Measurements from ENCODE around the gene CA10. TPM values are rescaled to one million over a fixed set of nuclear protein-coding genes. Genes with fewer than 3 reads are reported as not detected.

Gene CA10
- total and polyA plus RNA-seq, 9 of the 15 experiments (the other 6 are each of a cell fraction or from before 2014, with no cell fraction given) = not detected

DNA sequence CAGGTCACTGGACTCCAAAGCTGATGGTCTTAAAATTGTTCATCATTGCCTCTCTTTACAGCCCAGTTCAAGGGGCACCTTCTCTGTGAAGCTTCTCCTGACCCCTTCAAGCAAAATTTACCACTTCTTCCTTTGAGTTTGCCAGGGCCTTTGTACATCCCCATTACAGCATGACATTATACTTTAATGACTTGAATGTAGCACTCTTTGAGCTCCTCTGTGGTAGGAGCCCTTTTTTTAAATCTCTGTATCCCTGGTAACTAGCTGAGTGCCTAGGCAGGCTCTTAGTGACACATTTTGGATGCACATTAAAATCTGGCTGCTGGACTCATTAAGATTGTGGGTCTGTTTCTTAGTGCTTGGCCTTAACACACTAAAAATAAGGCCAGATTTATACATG, 412.1 kb downstream of the CA10 start:
- H3K9ac ChIP-seq (ENCODE audit: insufficient read depth in 1 of 2, low read depth in 2 of 2, low read length in 2 of 2) = no peak overlapping the region
- no peak overlapping the region for H2AFZ ChIP-seq (ENCODE audit: low read depth, low read length)
- ATAC-seq (no peak), FAIRE-seq (no peak), DNase-seq (ENCODE audit: extremely low read depth in 1 of 4, low spot score in 3 of 4) (no peak)
- no peaks in the 10 kb centered on the region for H4K20me1 ChIP-seq (replicated peaks; ENCODE audit: control insufficient read depth, insufficient read depth, low read length)
- no peak for TF ChIP-seq RBM25 (IDR thresholded peaks at IDR 0.05; ENCODE audit: low read depth, low read length, severe bottlenecking)
- TF ChIP-seq SIRT6 (IDR thresholded peaks at IDR 0.05; ENCODE audit: low read depth, low read length) = no peak
- H3K79me2 ChIP-seq (ENCODE audit: control insufficient read depth, insufficient read depth, low read length) = no peaks in the 10 kb centered on the region
- no peaks in the 10 kb centered on the region for H3K9me1 ChIP-seq (ENCODE audit: control insufficient read depth, insufficient read depth, low read length)
- no peaks in the 10 kb centered on the region for H3K27me3 ChIP-seq (ENCODE audit: control insufficient read depth in 2 of 2, insufficient read depth in 2 of 2, low read length in 2 of 2)
- no peaks in the 10 kb centered on the region for H3K36me3 ChIP-seq (ENCODE audit: control insufficient read depth, insufficient read depth, low read length)
- in situ Hi-C loops (cut with MboI) = no loop called here
- intact Hi-C loops (cut with micrococcal nuclease) = no loop called here
- ChIA-PET POLR2A (no interaction called here), CTCF (ENCODE audit: low intra/inter-chr PET ratio) (no interaction called here)
- no peak overlapping the region for H3K4me3 ChIP-seq
- H3K4me1 ChIP-seq (replicated peaks in 1 of 2; ENCODE audit: control insufficient read depth in 2 of 2, insufficient read depth in 2 of 2, low read length in 2 of 2) = no peaks in the 10 kb centered on the region
- no peak overlapping the region for H3K4me2 ChIP-seq (ENCODE audit: insufficient read depth, low read length)
- H3K9me3 ChIP-seq (replicated peaks; ENCODE audit: control insufficient read depth, insufficient read depth, low read depth, low read length) = no peaks in the 10 kb centered on the region
- H3K27ac ChIP-seq (ENCODE audit: extremely low read depth, low read depth, low read length) = no peak overlapping the region
- no TSS peak for BruUV-seq (replicated peaks)

DNA sequence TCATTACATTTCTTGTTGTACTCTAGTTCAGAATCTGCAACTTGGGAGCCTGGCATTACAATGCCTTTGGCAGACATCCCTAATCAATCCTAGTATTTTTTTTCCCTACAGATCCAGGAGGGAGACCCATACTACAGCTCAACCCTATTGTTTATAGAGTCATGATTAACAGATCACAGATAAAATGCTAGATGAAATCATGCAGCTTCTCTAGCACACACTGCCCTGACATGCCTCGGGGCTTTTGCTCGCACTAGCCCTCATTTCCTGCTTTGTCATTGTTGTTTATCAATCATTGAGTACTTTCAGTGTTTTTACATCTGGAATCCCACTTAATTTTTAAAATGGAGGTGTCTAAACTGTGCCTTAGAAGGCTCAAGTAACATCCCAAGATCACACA, 412.5 kb downstream of the CA10 start:
- ATAC-seq (no peak), DNase-seq (ENCODE audit: extremely low read depth in 1 of 4, low spot score in 3 of 4) (no peak), FAIRE-seq (no peak)
- intact Hi-C loops (cut with micrococcal nuclease) = no loop called here
- Histone ChIP-seq H2AFZ (ENCODE audit: low read depth, low read length) (no peak overlapping the region), H3K4me3 (no peak overlapping the region), H3K9me3 (replicated peaks; ENCODE audit: control insufficient read depth, insufficient read depth, low read depth, low read length) (no peaks in the 10 kb centered on the region), H3K27ac (ENCODE audit: extremely low read depth, low read depth, low read length) (no peak overlapping the region), H3K9ac (ENCODE audit: insufficient read depth in 1 of 2, low read depth in 2 of 2, low read length in 2 of 2) (no peak overlapping the region), H3K9me1 (ENCODE audit: control insufficient read depth, insufficient read depth, low read length) (no peaks in the 10 kb centered on the region), H3K36me3 (ENCODE audit: control insufficient read depth, insufficient read depth, low read length) (no peaks in the 10 kb centered on the region), H3K4me2 (ENCODE audit: insufficient read depth, low read length) (no peak overlapping the region), H3K27me3 (ENCODE audit: control insufficient read depth in 2 of 2, insufficient read depth in 2 of 2, low read length in 2 of 2) (no peaks in the 10 kb centered on the region), H3K79me2 (ENCODE audit: control insufficient read depth, insufficient read depth, low read length) (no peaks in the 10 kb centered on the region), H4K20me1 (replicated peaks; ENCODE audit: control insufficient read depth, insufficient read depth, low read length) (no peaks in the 10 kb centered on the region), H3K4me1 (replicated peaks in 1 of 2; ENCODE audit: control insufficient read depth in 2 of 2, insufficient read depth in 2 of 2, low read length in 2 of 2) (no peaks in the 10 kb centered on the region)
- WGBS (ENCODE audit: insufficient coverage, low coverage, missing lambda C conversion rate) = 6% methylated on average over 2 of the region's 2 CpGs
- POLR2A ChIA-PET = no interaction called here
- CTCF ChIA-PET (ENCODE audit: low intra/inter-chr PET ratio) = no interaction called here
- TF ChIP-seq, protein P1, sequence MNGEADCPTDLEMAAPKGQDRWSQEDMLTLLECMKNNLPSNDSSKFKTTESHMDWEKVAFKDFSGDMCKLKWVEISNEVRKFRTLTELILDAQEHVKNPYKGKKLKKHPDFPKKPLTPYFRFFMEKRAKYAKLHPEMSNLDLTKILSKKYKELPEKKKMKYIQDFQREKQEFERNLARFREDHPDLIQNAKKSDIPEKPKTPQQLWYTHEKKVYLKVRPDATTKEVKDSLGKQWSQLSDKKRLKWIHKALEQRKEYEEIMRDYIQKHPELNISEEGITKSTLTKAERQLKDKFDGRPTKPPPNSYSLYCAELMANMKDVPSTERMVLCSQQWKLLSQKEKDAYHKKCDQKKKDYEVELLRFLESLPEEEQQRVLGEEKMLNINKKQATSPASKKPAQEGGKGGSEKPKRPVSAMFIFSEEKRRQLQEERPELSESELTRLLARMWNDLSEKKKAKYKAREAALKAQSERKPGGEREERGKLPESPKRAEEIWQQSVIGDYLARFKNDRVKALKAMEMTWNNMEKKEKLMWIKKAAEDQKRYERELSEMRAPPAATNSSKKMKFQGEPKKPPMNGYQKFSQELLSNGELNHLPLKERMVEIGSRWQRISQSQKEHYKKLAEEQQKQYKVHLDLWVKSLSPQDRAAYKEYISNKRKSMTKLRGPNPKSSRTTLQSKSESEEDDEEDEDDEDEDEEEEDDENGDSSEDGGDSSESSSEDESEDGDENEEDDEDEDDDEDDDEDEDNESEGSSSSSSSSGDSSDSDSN (IDR thresholded peaks at IDR 0.05; ENCODE audit: borderline replicate concordance in 1 of 2, low read depth in 2 of 2, low read length in 2 of 2) = no peak
- no peak for TF ChIP-seq PPARD (CRISPR knock-in tag; IDR thresholded peaks at IDR 0.05)
- TF ChIP-seq ELF1 (tag; IDR thresholded peaks at IDR 0.05) = no peak
- TF ChIP-seq ZNF551 (CRISPR knock-in tag; IDR thresholded peaks at IDR 0.05) = no peak
- no peak for TF ChIP-seq PURB (CRISPR knock-in tag; IDR thresholded peaks at IDR 0.05; ENCODE audit: low read depth)
- in situ Hi-C loops (cut with MboI) = no loop called here
- BruUV-seq (replicated peaks) = no TSS peak

Measured in K562 (cell line).